Prostate gland (tissue), 2 donors: ENCODE data around the gene MTOR. TPM values are rescaled to one million over a fixed set of nuclear protein-coding genes. Genes with fewer than 3 reads are reported as not detected.

Source experiments
- DNase-seq: peaks from one replicate; pipeline ENCODE4 v3.0.0-alpha.2; 2019; ENCODE audit warnings: low spot score
- H3K27ac ChIP-seq, 2 donors: fragments of 200-600 bp; sonication (generic); 2 replicates each; pipeline ENCODE4 v1.5.1; 2017 to 2019
- H3K27me3 ChIP-seq: fragments of 200-600 bp; sonication (generic); replicated peaks from 2 replicates; pipeline ENCODE4 v1.5.1; 2019; ENCODE audit not compliant: insufficient read depth
- H3K36me3 ChIP-seq, 2 donors: fragments of 200-600 bp; sonication (generic); 1 replicate in 1 of 2; 2 replicates in 1 of 2; pipeline versions ENCODE4 v1.5.1 to v1.8.1; 2017 to 2019
- H3K4me1 ChIP-seq: fragments of 200-600 bp; sonication (generic); replicated peaks from 2 replicates; pipeline ENCODE4 v1.5.1; 2019
- H3K4me3 ChIP-seq, 2 donors: fragments of 200-600 bp; sonication (generic); 2 replicates each; pipeline ENCODE4 v1.5.1; 2017 to 2019
- H3K9me3 ChIP-seq: fragments of 200-600 bp; sonication (generic); 2 replicates; pipeline ENCODE4 v1.5.1; 2017
- CTCF ChIP-seq, 4 experiments: fragments of 200-600 bp in 2 of 4; fragments of 450-650 bp in 2 of 4; sonication (generic) in 2 of 4; IDR thresholded peaks; 1 replicate in 3 of 4; 2 replicates in 1 of 4; pipeline ENCODE4 v1.5.1; 2016 to 2019; ENCODE audit warnings: antibody characterized with exemption in 4 of 4, mild to moderate bottlenecking in 2 of 4, moderate library complexity in 2 of 4
- POLR2A ChIP-seq: fragments of 450-650 bp; IDR thresholded peaks from one replicate; pipeline ENCODE4 v1.6.1; 2016; ENCODE audit warnings: antibody characterized with exemption, mild to moderate bottlenecking
- POLR2AphosphoS5 ChIP-seq: sonication (generic); formaldehyde crosslinking; IDR thresholded peaks from one replicate; pipeline ENCODE4 v1.6.1; 2017; ENCODE audit warnings: antibody characterized with exemption
- WGBS: methylation state at CpG from one replicate; pipeline ENCODE4 v1.1.5; 2018; 5-methylcytosine and 5-hydroxymethylcytosine counted together
- intact Hi-C: fragments of 100-400 bp; cut with DNase I; formaldehyde crosslinking; loops from one replicate; pipeline ENCODE4 v1.14.2; 2022
- total RNA-seq, 2 donors: library from RNA; depleted of rRNA; stranded (reverse); fragments of >200 nt; gene quantifications; one replicate each; pipeline ENCODE4 v1.1.0, GENCODE V29; 2016

MTOR gene
- total RNA-seq, 2 donors from 2014 or later = 34.7 to 56.1 TPM

DNA sequence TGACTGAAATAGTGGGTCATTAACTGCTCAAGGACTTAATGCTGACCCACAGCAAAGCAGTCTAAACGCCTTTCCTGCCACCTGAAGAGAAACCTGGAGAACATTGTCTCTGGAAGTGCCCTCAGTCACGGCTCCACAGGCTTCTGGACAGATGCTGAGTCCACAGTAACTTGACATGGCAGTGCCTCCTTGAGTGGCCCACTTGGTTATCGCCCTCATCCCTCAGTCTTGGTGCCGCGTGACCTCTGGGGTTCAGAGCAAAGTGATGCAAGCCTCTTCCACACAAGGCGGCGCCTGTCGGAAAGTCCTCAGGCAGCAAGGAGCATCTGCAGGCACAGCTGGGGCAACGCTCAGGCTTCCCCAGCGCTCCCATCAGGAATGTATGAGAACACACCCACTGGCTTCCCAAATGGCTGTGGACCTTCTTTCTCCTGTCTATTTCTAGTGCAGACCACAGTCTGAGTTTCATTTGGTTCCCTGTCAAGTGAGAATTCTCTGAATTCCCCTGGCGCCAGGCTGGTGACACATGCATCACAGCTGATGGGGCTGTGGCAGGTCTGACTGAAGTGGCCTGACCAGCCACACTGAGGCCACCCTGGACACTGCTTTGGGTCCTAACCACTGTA, 86.2 kb downstream of the MTOR start:
- Histone ChIP-seq H3K27ac (no peak overlapping the region), H3K36me3 (no peaks in the 10 kb centered on the region), H3K4me1 (peaks cover 7% of the 10 kb centered on the region), H3K27me3 (no peaks in the 10 kb centered on the region), H3K4me3 (no peak overlapping the region), H3K9me3 (no peaks in the 10 kb centered on the region)
- 95% methylated on average over 11 of the region's 11 CpGs for WGBS
- intact Hi-C loops = no loop called here
- no peak for TF ChIP-seq POLR2A
- no peak for TF ChIP-seq POLR2AphosphoS5
- TF ChIP-seq CTCF (IDR thresholded peaks at IDR 0.05) = no peak
- DNase-seq = no peak

- no peak overlapping the region for H3K4me3 ChIP-seq
- intact Hi-C loops = no loop called here
- no peak for TF ChIP-seq POLR2AphosphoS5
- no peak for TF ChIP-seq POLR2A
- TF ChIP-seq CTCF (IDR thresholded peaks at IDR 0.05) = no peak
- H3K27me3 ChIP-seq = no peaks in the 10 kb centered on the region
- H3K4me1 ChIP-seq = peaks cover 7% of the 10 kb centered on the region
- no peak overlapping the region for H3K27ac ChIP-seq
- H3K36me3 ChIP-seq = no peaks in the 10 kb centered on the region
- WGBS = 96% methylated on average over 10 of the region's 10 CpGs
- DNase-seq = no peak
- H3K9me3 ChIP-seq = no peaks in the 10 kb centered on the region
Observed at GRCh38 chr1:11175461-11175860, 86.9 kb downstream of the MTOR start.

DNA sequence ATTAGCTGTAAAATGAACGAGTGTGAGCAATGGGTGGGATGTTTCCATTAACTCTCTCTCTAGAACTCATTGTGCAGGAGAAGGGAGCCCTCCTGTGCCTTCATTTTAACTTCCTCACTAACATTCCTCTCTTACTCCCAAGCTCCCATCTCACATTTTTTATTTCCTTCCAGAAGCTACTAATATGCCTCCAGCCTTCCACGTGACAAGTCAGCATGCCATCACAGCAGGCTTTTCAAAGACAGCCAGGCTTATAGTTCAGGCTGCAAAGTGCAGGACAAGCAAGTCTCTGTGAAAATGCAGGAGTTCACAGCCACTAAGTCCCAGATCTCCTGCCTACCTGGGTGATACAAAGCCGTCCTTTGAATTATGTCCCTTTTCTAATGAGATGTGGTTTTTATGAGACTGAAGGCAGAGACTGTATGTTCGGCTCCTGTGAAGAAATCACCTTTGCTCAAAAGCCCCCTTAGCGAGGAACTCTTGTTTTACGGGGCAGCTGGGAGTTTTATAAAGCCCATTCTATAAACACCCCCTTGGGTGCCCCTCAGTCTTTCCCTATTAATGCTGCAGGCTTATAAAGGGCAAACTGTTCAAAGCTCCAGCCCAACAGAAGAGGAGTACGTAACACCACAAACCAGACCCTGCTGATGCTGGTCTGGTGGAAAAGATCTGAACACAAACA, 87.9 kb downstream of the MTOR start:
- WGBS = 65% methylated on average over 7 of the region's 7 CpGs
- H3K27ac ChIP-seq = no peak overlapping the region
- DNase-seq = no peak

DNA sequence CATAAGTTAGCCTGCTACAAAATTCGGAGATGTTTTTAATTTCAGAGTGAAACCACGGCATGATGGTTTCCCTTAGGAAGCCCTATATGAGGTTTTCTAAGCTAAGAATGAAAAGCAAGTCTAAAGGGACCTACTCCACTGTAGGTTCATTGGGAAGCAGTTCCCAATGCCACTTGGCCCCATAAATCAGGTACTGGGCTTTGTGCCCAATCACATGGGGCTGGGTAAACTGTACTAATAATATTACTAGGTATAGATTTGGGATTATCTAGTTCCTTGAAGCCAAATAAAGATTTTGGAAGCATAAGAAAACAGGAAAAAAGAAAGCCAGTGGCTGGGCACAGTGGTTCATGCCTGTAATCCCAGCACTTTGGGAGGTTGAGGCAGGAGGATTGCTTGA, 92.2 kb downstream of the MTOR start:
- Histone ChIP-seq H3K27me3 (no peaks in the 10 kb centered on the region), H3K36me3 (no peaks in the 10 kb centered on the region), H3K4me1 (no peaks in the 10 kb centered on the region), H3K4me3 (no peak overlapping the region), H3K27ac (no peak overlapping the region), H3K9me3 (no peaks in the 10 kb centered on the region)
- intact Hi-C loops = no loop called here
- peak; percentile 43 for DNase-seq
- TF ChIP-seq CTCF (IDR thresholded peaks at IDR 0.05) (no peak), POLR2AphosphoS5 (peak; percentile 60), POLR2A (no peak)
- 72% methylated on average over 2 of the region's 2 CpGs for WGBS

More for the DNA sequence above, 87.9 kb downstream of the MTOR start:
- Histone ChIP-seq H3K4me3 (no peak overlapping the region), H3K36me3 (no peaks in the 10 kb centered on the region), H3K9me3 (no peaks in the 10 kb centered on the region), H3K27me3 (no peaks in the 10 kb centered on the region), H3K4me1 (peaks cover 7% of the 10 kb centered on the region)
- no peak for TF ChIP-seq POLR2A
- TF ChIP-seq CTCF (IDR thresholded peaks at IDR 0.05) = no peak
- TF ChIP-seq POLR2AphosphoS5 = no peak
- intact Hi-C loops = no loop called here

DNA sequence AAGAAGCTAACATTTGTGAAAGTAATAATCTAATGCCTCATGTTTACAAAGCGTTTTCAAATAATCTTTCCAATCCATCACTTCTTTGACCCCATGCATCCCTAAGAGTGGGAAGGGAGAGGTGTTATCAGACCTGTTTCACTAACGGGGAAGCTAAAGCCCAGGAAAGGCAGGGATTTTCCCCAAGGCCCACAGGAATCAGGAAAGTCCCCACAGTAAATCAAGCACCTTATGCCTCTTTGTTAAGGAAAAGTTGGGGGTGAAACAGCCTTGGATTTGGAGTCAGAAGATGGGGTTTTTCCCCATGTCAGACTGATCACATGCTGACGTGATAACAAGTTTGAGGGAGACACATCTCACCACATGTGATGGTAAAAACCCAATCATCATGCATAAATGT, 93.1 kb downstream of the MTOR start:
- Histone ChIP-seq H3K9me3 (no peaks in the 10 kb centered on the region), H3K4me1 (no peaks in the 10 kb centered on the region), H3K27ac (no peak overlapping the region), H3K27me3 (no peaks in the 10 kb centered on the region), H3K4me3 (no peak overlapping the region), H3K36me3 (no peaks in the 10 kb centered on the region)
- DNase-seq = no peak
- 71% methylated on average over 3 of the region's 3 CpGs for WGBS
- intact Hi-C loops = no loop called here
- TF ChIP-seq CTCF (IDR thresholded peaks at IDR 0.05) = no peak
- no peak for TF ChIP-seq POLR2A
- TF ChIP-seq POLR2AphosphoS5 = no peak
